Hippocampal formation (tissue), 2 donors: ENCODE data around the gene ZG16B.

Source experiments
- DNase-seq, 2 donors: peaks; one replicate each; lab custom pipeline; 2025; lab: John Stamatoyannopoulos, UW

ZG16B gene

GRCh38 chr16:2806286-2806685, 23.8 kb upstream of the ZG16B start:
- no peak for DNase-seq

- DNase-seq = no peak
These were observed 21.9 kb upstream of the ZG16B start for GRCh38 chr16:2808181-2808580.

- no peak for DNase-seq
These were observed 20.8 kb upstream of the ZG16B start for GRCh38 chr16:2809149-2809760.

GRCh38 chr16:2810651-2811050, 19.5 kb upstream of the ZG16B start:
- DNase-seq = no peak

GRCh38 chr16:2811703-2812471, 18.2 kb upstream of the ZG16B start:
- no peak for DNase-seq

GRCh38 chr16:2813771-2814221, 16.3 kb upstream of the ZG16B start:
- no peak for DNase-seq

GRCh38 chr16:2814551-2815298, 15.4 kb upstream of the ZG16B start:
- DNase-seq = no peak

- DNase-seq = no peak
These were observed 14.8 kb upstream of the ZG16B start for GRCh38 chr16:2815299-2815771.

GRCh38 chr16:2816751-2817339, 13.3 kb upstream of the ZG16B start, which contains the start of gene PRSS21:
PRSS21 (plus strand) TSS chr16:2817237; CDS start chr16:2817269, 32 bp downstream.
- no peak for DNase-seq

- no peak for DNase-seq
These were observed 12.5 kb upstream of the ZG16B start for GRCh38 chr16:2817340-2818271.

- DNase-seq = no peak
These were observed 11.7 kb upstream of the ZG16B start for GRCh38 chr16:2818272-2818876.

GRCh38 chr16:2819179-2819938, 10.7 kb upstream of the ZG16B start:
- no peak for DNase-seq

GRCh38 chr16:2819939-2820835, 9.9 kb upstream of the ZG16B start:
- no peak for DNase-seq

GRCh38 chr16:2820836-2821486, 9.1 kb upstream of the ZG16B start:
- DNase-seq = no peak

GRCh38 chr16:2821487-2822157, 8.5 kb upstream of the ZG16B start:
- no peak for DNase-seq

- no peak for DNase-seq
These were observed 8.0 kb upstream of the ZG16B start for GRCh38 chr16:2822158-2822495.

GRCh38 chr16:2822496-2822895, 7.6 kb upstream of the ZG16B start:
- no peak for DNase-seq

GRCh38 chr16:2824626-2825025, 5.5 kb upstream of the ZG16B start:
- DNase-seq = no peak
